Astrocyte (in vitro differentiated cells and primary cell): ENCODE results near the gene CDK16. TPM values are rescaled to one million over a fixed set of nuclear protein-coding genes. Genes with fewer than 3 reads are reported as not detected.

Experiments used
- DNase-seq: peaks from one replicate; pipeline ENCODE4 v3.0.0-alpha.2; 2010; ENCODE audit warnings: low read depth
- FAIRE-seq: peaks from 2 replicates; lab custom pipeline; 2011; peaks lifted over from hg19 to GRCh38; lab: Jason Lieb, UNC
- H2AFZ ChIP-seq: 2 replicates; pipeline ENCODE4 v1.6.0; 2012; ENCODE audit warnings: low read depth, low read length, inconsistent platforms
- H3K27ac ChIP-seq: 2 replicates; pipeline ENCODE4 v1.5.1; 2011; ENCODE audit warnings: low read depth, low read length, inconsistent platforms
- H3K27me3 ChIP-seq: 2 replicates; pipeline ENCODE4 v1.6.0; 2011; ENCODE audit warnings: low read length, inconsistent platforms; ENCODE audit not compliant: insufficient read depth
- H3K36me3 ChIP-seq: 2 replicates; pipeline ENCODE4 v1.5.1; 2011; ENCODE audit warnings: low read length, inconsistent platforms; ENCODE audit not compliant: insufficient read depth
- H3K4me1 ChIP-seq: 2 replicates; pipeline ENCODE4 v1.5.1; 2011; ENCODE audit warnings: low read length, inconsistent platforms; ENCODE audit not compliant: insufficient read depth
- H3K4me2 ChIP-seq: 2 replicates; pipeline ENCODE4 v1.6.0; 2012; ENCODE audit warnings: low read length, inconsistent platforms
- H3K4me3 ChIP-seq: 2 replicates; pipeline ENCODE4 v1.5.1; 2011; ENCODE audit warnings: low read depth, mild to moderate bottlenecking, low read length, inconsistent platforms; ENCODE audit not compliant: insufficient read depth
- H3K79me2 ChIP-seq: 2 replicates; pipeline ENCODE4 v1.6.0; 2012; ENCODE audit warnings: mild to moderate bottlenecking, low read length, inconsistent platforms; ENCODE audit not compliant: insufficient read depth
- H3K9ac ChIP-seq: 2 replicates; pipeline ENCODE4 v1.6.0; 2012; ENCODE audit warnings: mild to moderate bottlenecking, low read length, inconsistent platforms
- H3K9me3 ChIP-seq: 2 replicates; pipeline ENCODE4 v1.5.1; 2012; ENCODE audit warnings: low read depth, mild to moderate bottlenecking, low read length, inconsistent platforms; ENCODE audit not compliant: insufficient read depth
- H4K20me1 ChIP-seq: 2 replicates; pipeline ENCODE4 v1.6.0; 2012; ENCODE audit warnings: low read length, inconsistent platforms; ENCODE audit not compliant: insufficient read depth
- H3K27ac Mint-ChIP-seq: one replicate; pipeline ENCODE4 v1.8.0; 2021; ENCODE audit warnings: mild to moderate bottlenecking, mixed read lengths; ENCODE audit not compliant: unreplicated experiment
- H3K27me3 Mint-ChIP-seq: one replicate; pipeline ENCODE4 v1.8.0; 2021; ENCODE audit warnings: low read depth, mixed read lengths; ENCODE audit not compliant: unreplicated experiment
- H3K36me3 Mint-ChIP-seq: one replicate; pipeline ENCODE4 v1.8.0; 2021; ENCODE audit warnings: low read depth, mixed read lengths; ENCODE audit not compliant: unreplicated experiment
- H3K4me1 Mint-ChIP-seq: one replicate; pipeline ENCODE4 v1.8.0; 2021; ENCODE audit warnings: low read depth, mixed read lengths; ENCODE audit not compliant: unreplicated experiment
- H3K4me3 Mint-ChIP-seq: one replicate; pipeline ENCODE4 v1.8.0; 2021; ENCODE audit warnings: mild to moderate bottlenecking, moderate library complexity, mixed read lengths; ENCODE audit not compliant: unreplicated experiment
- H3K9me3 Mint-ChIP-seq: one replicate; pipeline ENCODE4 v1.8.0; 2021; ENCODE audit warnings: mild to moderate bottlenecking, mixed read lengths; ENCODE audit not compliant: unreplicated experiment
- EZH2 ChIP-seq: IDR thresholded peaks from 2 replicates; pipeline ENCODE4 v1.6.1; 2012; ENCODE audit warnings: mild to moderate bottlenecking, low read length, inconsistent platforms; ENCODE audit not compliant: insufficient read depth
- total RNA-seq: library from RNA; stranded (reverse); gene quantifications from 2 replicates; pipeline ENCODE4 v1.2.1, GENCODE V29; 2021
- TF ChIP-seq, protein P1 (sequence below): IDR thresholded peaks from 2 replicates; pipeline ENCODE4 v1.5.1; 2011; ENCODE audit warnings: low read depth, mild to moderate bottlenecking, inconsistent platforms, low read length, moderate library complexity; ENCODE audit not compliant: insufficient read depth

CDK16 gene
- total RNA-seq, 1 donor from 2014 or later: 128 TPM

DNA sequence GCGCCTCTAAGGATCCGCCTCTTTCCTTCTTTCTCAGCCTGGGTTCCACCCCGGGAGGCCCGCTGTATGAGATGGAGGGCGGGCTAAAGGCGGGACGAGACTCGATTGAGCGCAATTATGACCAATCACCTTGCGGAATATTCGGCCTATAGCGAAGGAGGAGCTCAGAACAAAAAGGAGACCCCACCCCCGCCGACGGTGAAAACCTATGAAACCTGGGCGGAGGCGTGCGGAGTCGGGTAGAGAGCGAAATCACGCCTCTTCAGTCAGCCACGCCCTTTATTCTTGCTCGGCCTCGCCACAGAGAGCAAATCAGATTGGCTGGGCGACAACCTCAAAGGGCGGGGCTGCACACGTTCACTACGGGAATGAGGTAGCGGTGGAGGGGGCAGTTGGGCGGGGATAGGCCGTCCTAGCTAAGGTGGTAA lies 615 bp upstream of the CDK16 start:
- H3K4me3 Mint-ChIP-seq: peak overlapping the region; percentile 90
- H3K27ac Mint-ChIP-seq: peak overlapping the region; percentile 96
- H4K20me1 ChIP-seq: peaks cover 61% of the 10 kb centered on the region
- DNase-seq (peak; percentile 97), FAIRE-seq (peak; percentile 89)
- H3K9me3 ChIP-seq: no peaks in the 10 kb centered on the region
- peak overlapping the region; percentile 99 for H3K9ac ChIP-seq
- peaks cover 3% of the 10 kb centered on the region for H3K9me3 Mint-ChIP-seq
- H3K79me2 ChIP-seq: peaks cover 42% of the 10 kb centered on the region
- peak overlapping the region; percentile 99 for H3K27ac ChIP-seq
- H2AFZ ChIP-seq: peak overlapping the region; percentile 78
- peak overlapping the region; percentile 90 for H3K4me2 ChIP-seq
- H3K27me3 ChIP-seq: no peaks in the 10 kb centered on the region
- peak overlapping the region; percentile 75 for H3K4me3 ChIP-seq
- peaks cover 29% of the 10 kb centered on the region for H3K4me1 Mint-ChIP-seq
- H3K4me1 ChIP-seq: peaks cover 22% of the 10 kb centered on the region
- TF ChIP-seq, protein P1, sequence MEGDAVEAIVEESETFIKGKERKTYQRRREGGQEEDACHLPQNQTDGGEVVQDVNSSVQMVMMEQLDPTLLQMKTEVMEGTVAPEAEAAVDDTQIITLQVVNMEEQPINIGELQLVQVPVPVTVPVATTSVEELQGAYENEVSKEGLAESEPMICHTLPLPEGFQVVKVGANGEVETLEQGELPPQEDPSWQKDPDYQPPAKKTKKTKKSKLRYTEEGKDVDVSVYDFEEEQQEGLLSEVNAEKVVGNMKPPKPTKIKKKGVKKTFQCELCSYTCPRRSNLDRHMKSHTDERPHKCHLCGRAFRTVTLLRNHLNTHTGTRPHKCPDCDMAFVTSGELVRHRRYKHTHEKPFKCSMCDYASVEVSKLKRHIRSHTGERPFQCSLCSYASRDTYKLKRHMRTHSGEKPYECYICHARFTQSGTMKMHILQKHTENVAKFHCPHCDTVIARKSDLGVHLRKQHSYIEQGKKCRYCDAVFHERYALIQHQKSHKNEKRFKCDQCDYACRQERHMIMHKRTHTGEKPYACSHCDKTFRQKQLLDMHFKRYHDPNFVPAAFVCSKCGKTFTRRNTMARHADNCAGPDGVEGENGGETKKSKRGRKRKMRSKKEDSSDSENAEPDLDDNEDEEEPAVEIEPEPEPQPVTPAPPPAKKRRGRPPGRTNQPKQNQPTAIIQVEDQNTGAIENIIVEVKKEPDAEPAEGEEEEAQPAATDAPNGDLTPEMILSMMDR: no peak
- TF ChIP-seq EZH2: no peak
- H3K27me3 Mint-ChIP-seq: no peaks in the 10 kb centered on the region
- H3K36me3 Mint-ChIP-seq: peaks cover 16% of the 10 kb centered on the region
- H3K36me3 ChIP-seq: peaks cover 11% of the 10 kb centered on the region

DNA sequence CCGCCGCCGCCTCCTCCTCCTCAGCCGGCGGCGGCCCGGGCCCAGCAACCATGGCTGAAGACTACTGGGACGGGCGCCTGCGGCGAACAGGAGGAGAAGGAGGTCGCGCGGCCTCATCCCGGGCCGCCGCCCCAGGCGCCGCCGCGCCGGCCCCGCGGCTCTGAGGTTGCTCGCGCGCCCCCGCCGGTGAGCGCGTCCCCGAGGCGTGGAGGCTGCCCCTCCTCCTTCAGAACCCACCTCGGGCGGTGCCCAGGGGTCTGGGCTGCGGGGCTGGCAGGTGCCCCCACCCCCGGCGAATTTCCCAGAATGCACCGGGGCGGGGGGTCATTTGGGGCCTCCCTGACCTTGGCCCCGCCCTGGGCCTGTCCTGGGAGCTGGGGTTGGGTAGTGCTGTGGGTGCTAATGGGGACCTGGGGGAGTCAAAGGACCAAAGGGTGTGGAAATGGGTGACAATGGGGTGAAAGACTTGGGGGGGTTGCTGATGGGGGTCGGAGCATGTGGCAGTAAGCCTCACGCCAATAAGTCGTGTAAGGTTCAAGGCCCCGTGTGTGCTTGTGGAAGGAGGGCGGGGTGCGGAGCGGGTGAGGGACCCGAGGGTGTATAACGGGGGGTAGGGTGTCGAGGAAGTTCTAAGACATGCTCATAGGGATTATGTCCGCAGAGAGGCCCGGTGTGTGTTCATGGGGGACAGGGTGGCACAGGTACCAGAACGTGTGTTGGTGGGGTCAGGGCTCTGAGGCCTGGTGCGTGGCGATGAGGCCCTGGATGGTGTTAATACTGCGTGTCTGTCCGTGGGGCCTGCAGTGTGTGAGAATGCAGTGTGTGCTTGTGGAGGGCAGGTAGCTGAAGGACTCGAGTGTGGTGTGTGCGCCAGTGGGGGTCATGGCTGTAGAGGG lies 687 bp downstream of the CDK16 start:
- no peak for TF ChIP-seq EZH2
- TF ChIP-seq, protein P1: no peak
- Histone ChIP-seq H3K27ac (peak overlapping the region; percentile 99), H3K27me3 (no peaks in the 10 kb centered on the region), H3K4me1 (peaks cover 22% of the 10 kb centered on the region), H3K36me3 (peaks cover 9% of the 10 kb centered on the region), H3K4me3 (peak overlapping the region; percentile 75), H3K4me2 (peak overlapping the region; percentile 90), H2AFZ (no peak overlapping the region), H3K9me3 (no peaks in the 10 kb centered on the region), H4K20me1 (peaks cover 58% of the 10 kb centered on the region), H3K9ac (peak overlapping the region; percentile 99), H3K79me2 (peaks cover 48% of the 10 kb centered on the region)
- Mint-ChIP-seq H3K27me3 (no peaks in the 10 kb centered on the region), H3K4me1 (peaks cover 29% of the 10 kb centered on the region), H3K9me3 (peaks cover 3% of the 10 kb centered on the region), H3K27ac (peak overlapping the region; percentile 93), H3K36me3 (peaks cover 13% of the 10 kb centered on the region), H3K4me3 (peak overlapping the region; percentile 94)
- FAIRE-seq (peak; percentile 43), DNase-seq (no peak)
